Mesenchymal stem cell (in vitro differentiated cells and primary cell): ENCODE data around the gene PRSS38.
"Not testable (repeated sequence)": the region's sequence is repeated elsewhere in the genome, so short reads cannot be mapped to it uniquely, and the experiment has no call there.

ENCODE experiments used
- DNase-seq: peaks from one replicate; pipeline ENCODE4 v3.0.0-alpha.2; 2013
- H2AFZ ChIP-seq: one replicate; pipeline ENCODE4 v1.6.1; 2013; ENCODE audit warnings: low read depth, mild to moderate bottlenecking, control low read depth, inconsistent platforms, low read length, moderate library complexity
- H2AK5ac ChIP-seq: 2 replicates; pipeline ENCODE4 v1.6.1; 2013; ENCODE audit warnings: low read length, moderate library complexity, mild to moderate bottlenecking, inconsistent platforms; ENCODE audit not compliant: severe bottlenecking
- H2BK120ac ChIP-seq: one replicate; pipeline ENCODE4 v1.6.1; 2013; ENCODE audit warnings: low read depth, mild to moderate bottlenecking, inconsistent platforms, low read length, moderate library complexity
- H2BK12ac ChIP-seq, 2 experiments: one replicate each; pipeline ENCODE4 v1.6.1; 2013; ENCODE audit warnings: inconsistent platforms in 2 of 2, low read length in 2 of 2, mild to moderate bottlenecking in 2 of 2, moderate library complexity in 2 of 2, control low read depth in 1 of 2
- H2BK15ac ChIP-seq: one replicate; pipeline ENCODE4 v1.6.1; 2013; ENCODE audit warnings: mild to moderate bottlenecking, low read depth, inconsistent platforms; ENCODE audit not compliant: poor library complexity, severe bottlenecking
- H2BK5ac ChIP-seq: 2 replicates; pipeline ENCODE4 v1.6.1; 2013; ENCODE audit warnings: low read depth, mild to moderate bottlenecking, low read length, control low read depth, inconsistent platforms; ENCODE audit not compliant: poor library complexity, severe bottlenecking
- H3K14ac ChIP-seq, 2 experiments: one replicate each; pipeline ENCODE4 v1.6.1; 2013; ENCODE audit warnings: inconsistent platforms in 2 of 2, low read length in 2 of 2, control low read depth in 1 of 2, mild to moderate bottlenecking in 1 of 2, moderate library complexity in 1 of 2
- H3K18ac ChIP-seq, 2 experiments: one replicate each; pipeline ENCODE4 v1.6.1; 2013; ENCODE audit warnings: inconsistent platforms in 2 of 2, low read length in 2 of 2, control low read depth in 1 of 2, low read depth in 1 of 2, mild to moderate bottlenecking in 1 of 2
- H3K23ac ChIP-seq, 2 experiments: one replicate each; pipeline ENCODE4 v1.6.1; 2013; ENCODE audit warnings: inconsistent platforms in 2 of 2, low read length in 2 of 2, mild to moderate bottlenecking in 2 of 2, moderate library complexity in 2 of 2, control low read depth in 1 of 2
- H3K27ac ChIP-seq: 2 replicates; pipeline ENCODE4 v1.5.1; 2013; ENCODE audit warnings: mild to moderate bottlenecking, moderate library complexity, low read length, control low read depth, inconsistent platforms; ENCODE audit not compliant: poor library complexity, severe bottlenecking
- H3K27me3 ChIP-seq, 2 experiments: 2 replicates each; pipeline versions ENCODE4 v1.6.1 to v1.7.0; 2013; ENCODE audit warnings: low read length in 2 of 2, mild to moderate bottlenecking in 2 of 2, moderate library complexity in 2 of 2, control low read depth in 1 of 2, inconsistent platforms in 1 of 2; ENCODE audit not compliant: control insufficient read depth in 1 of 2, insufficient read depth in 1 of 2
- H3K36me3 ChIP-seq, 2 experiments: 2 replicates each; pipeline versions ENCODE4 v1.6.1 to v1.7.0; 2013; ENCODE audit warnings: low read length in 2 of 2, control low read depth in 1 of 2, inconsistent platforms in 1 of 2, low read depth in 1 of 2, mild to moderate bottlenecking in 1 of 2; ENCODE audit not compliant: insufficient read depth in 2 of 2, control insufficient read depth in 1 of 2
- H3K4ac ChIP-seq, 2 experiments: one replicate each; pipeline ENCODE4 v1.6.1; 2013; ENCODE audit warnings: inconsistent platforms in 2 of 2, low read length in 2 of 2, mild to moderate bottlenecking in 2 of 2, moderate library complexity in 2 of 2, control low read depth in 1 of 2, low read depth in 1 of 2
- H3K4me1 ChIP-seq: 2 replicates; pipeline ENCODE4 v1.6.1; 2013; ENCODE audit warnings: low read depth, low read length, control low read depth; ENCODE audit not compliant: control insufficient read depth, insufficient read depth
- H3K4me2 ChIP-seq: 2 replicates; pipeline ENCODE4 v1.6.1; 2013; ENCODE audit warnings: low read length, mild to moderate bottlenecking, inconsistent platforms; ENCODE audit not compliant: poor library complexity, severe bottlenecking
- H3K4me3 ChIP-seq, 2 experiments: 2 replicates each; pipeline versions ENCODE4 v1.5.1 to v1.7.0; 2013; ENCODE audit warnings: low read length in 2 of 2, mild to moderate bottlenecking in 2 of 2, control low read depth in 1 of 2, low read depth in 1 of 2; ENCODE audit not compliant: insufficient read depth in 1 of 2
- H3K79me1 ChIP-seq: replicated peaks from 2 replicates; pipeline ENCODE4 v1.6.1; 2013; ENCODE audit warnings: mild to moderate bottlenecking, control low read depth, low read length, inconsistent platforms; ENCODE audit not compliant: poor library complexity, severe bottlenecking
- H3K9ac ChIP-seq: 2 replicates; pipeline ENCODE4 v1.7.0; 2013; ENCODE audit warnings: mild to moderate bottlenecking, low read length, moderate library complexity
- H3K9me3 ChIP-seq: 2 replicates; pipeline ENCODE4 v1.7.0; 2013; ENCODE audit warnings: mild to moderate bottlenecking, low read length; ENCODE audit not compliant: control insufficient read depth
- H4K8ac ChIP-seq: one replicate; pipeline ENCODE4 v1.6.1; 2013; ENCODE audit warnings: inconsistent platforms, mild to moderate bottlenecking, low read length, moderate library complexity
- H4K91ac ChIP-seq: one replicate; pipeline ENCODE4 v1.6.1; 2013; ENCODE audit warnings: mild to moderate bottlenecking, low read length, inconsistent platforms
- WGBS: methylation state at CpG from one replicate; pipeline ENCODE4 v1.1.7; 2013; ENCODE audit warnings: mixed read lengths; 5-methylcytosine and 5-hydroxymethylcytosine counted together

The PRSS38 gene

GRCh38 chr1:227845519-227845918 lies 30.0 kb downstream of the PRSS38 start:
- no peak overlapping the region for H3K4me3 ChIP-seq
- H2AK5ac ChIP-seq, result no peak overlapping the region
- no peak overlapping the region for H2BK12ac ChIP-seq
- H3K14ac ChIP-seq, result no peak overlapping the region
- no peak overlapping the region for H4K8ac ChIP-seq
- no peaks in the 10 kb centered on the region for H3K79me1 ChIP-seq
- 85% methylated on average over 6 of the region's 7 CpGs for WGBS
- no peak overlapping the region for H2BK5ac ChIP-seq
- H2BK15ac ChIP-seq, result no peak overlapping the region
- no peaks in the 10 kb centered on the region for H3K36me3 ChIP-seq
- no peak overlapping the region for H3K23ac ChIP-seq
- no peak overlapping the region for H4K91ac ChIP-seq
- H3K4me1 ChIP-seq, result no peaks in the 10 kb centered on the region
- H3K9ac ChIP-seq, result no peak overlapping the region
- no peak overlapping the region for H2BK120ac ChIP-seq
- no peak overlapping the region for H3K27ac ChIP-seq
- H2AFZ ChIP-seq, result no peak overlapping the region
- H3K4ac ChIP-seq, result no peak overlapping the region
- no peak for DNase-seq
- peaks cover 0 to 7% of the 10 kb centered on the region in 2 experiments for H3K27me3 ChIP-seq
- peaks cover 6% of the 10 kb centered on the region for H3K9me3 ChIP-seq
- H3K4me2 ChIP-seq, result no peak overlapping the region
- H3K18ac ChIP-seq, result no peak overlapping the region

- H2AFZ ChIP-seq, result no peak overlapping the region
- DNase-seq, result no peak
- no peak overlapping the region for H3K18ac ChIP-seq
- no peak overlapping the region for H3K9ac ChIP-seq
- H3K4me1 ChIP-seq, result no peaks in the 10 kb centered on the region
- 86% methylated on average over 6 of the region's 10 CpGs for WGBS
- no peak overlapping the region for H3K4ac ChIP-seq
- no peak overlapping the region for H3K23ac ChIP-seq
- no peak overlapping the region for H3K4me2 ChIP-seq
- H4K91ac ChIP-seq, result no peak overlapping the region
- H3K79me1 ChIP-seq, result no peaks in the 10 kb centered on the region
- H3K14ac ChIP-seq, result no peak overlapping the region
- H2BK12ac ChIP-seq, result no peak overlapping the region
- no peak overlapping the region for H3K4me3 ChIP-seq
- peaks cover 6% of the 10 kb centered on the region for H3K9me3 ChIP-seq
- H2BK15ac ChIP-seq, result no peak overlapping the region
- H2BK5ac ChIP-seq, result no peak overlapping the region
- H2BK120ac ChIP-seq, result no peak overlapping the region
- no peak overlapping the region for H3K27ac ChIP-seq
- peaks cover 0 to 7% of the 10 kb centered on the region in 2 experiments for H3K27me3 ChIP-seq
- no peak overlapping the region for H4K8ac ChIP-seq
- no peaks in the 10 kb centered on the region for H3K36me3 ChIP-seq
- H2AK5ac ChIP-seq, result no peak overlapping the region
Measured at GRCh38 chr1:227846265-227846858, 30.9 kb downstream of the PRSS38 start.

- H4K91ac ChIP-seq, H2BK5ac ChIP-seq, H3K27ac ChIP-seq, H4K8ac ChIP-seq, H3K79me1 ChIP-seq, H3K4me3 ChIP-seq, H3K27me3 ChIP-seq, H3K4ac ChIP-seq, H3K23ac ChIP-seq, H2AK5ac ChIP-seq, H2AFZ ChIP-seq, H3K4me2 ChIP-seq, H3K36me3 ChIP-seq, H2BK120ac ChIP-seq, H3K9me3 ChIP-seq, DNase-seq, H3K14ac ChIP-seq, H2BK15ac ChIP-seq, H3K18ac ChIP-seq, H3K9ac ChIP-seq, H3K4me1 ChIP-seq, H2BK12ac ChIP-seq: not testable (repeated sequence)
- 80% methylated on average over 1 of the region's 4 CpGs for WGBS
Measured at GRCh38 chr1:227847046-227847445, 31.6 kb downstream of the PRSS38 start.

GRCh38 chr1:227848430-227848932 lies 33.0 kb downstream of the PRSS38 start:
- Histone ChIP-seq H2BK120ac (no peak overlapping the region), H2BK12ac (no peak overlapping the region), H3K79me1 (no peaks in the 10 kb centered on the region), H3K4me3 (no peak overlapping the region), H4K8ac (no peak overlapping the region), H3K9ac (no peak overlapping the region), H3K9me3 (peaks cover 6% of the 10 kb centered on the region), H3K27ac (no peak overlapping the region), H2BK5ac (no peak overlapping the region), H3K4ac (no peak overlapping the region), H3K36me3 (no peaks in the 10 kb centered on the region), H3K4me2 (no peak overlapping the region), H2AK5ac (no peak overlapping the region), H3K14ac (no peak overlapping the region), H2AFZ (no peak overlapping the region), H3K27me3 (peaks cover 0 to 7% of the 10 kb centered on the region in 2 experiments), H3K23ac (no peak overlapping the region), H2BK15ac (no peak overlapping the region), H3K4me1 (no peaks in the 10 kb centered on the region), H3K18ac (no peak overlapping the region), H4K91ac (no peak overlapping the region)
- no peak for DNase-seq
- 91% methylated on average over 2 of the region's 3 CpGs for WGBS
